HEK293 (cell line): Measurements from ENCODE around the gene RNPS1.
"Not testable (repeated sequence)": the region's sequence is repeated elsewhere in the genome, so short reads cannot be mapped to it uniquely, and the experiment has no call there.

Source experiments
- CTCF ChIA-PET: fragments of 350-600 bp; formaldehyde crosslinking; extraction: SDS; loops from one replicate; lab custom pipeline; 2021; ENCODE audit warnings: antibody characterized with exemption; lab: Yijun Ruan, JAX
- POLR2A ChIA-PET: fragments of 300-600 bp; formaldehyde crosslinking; extraction: SDS; loops from one replicate; lab custom pipeline; 2020; ENCODE audit warnings: antibody characterized with exemption, inconsistent platforms; lab: Yijun Ruan, JAX
- H3K27ac ChIP-seq: fragments of 200-500 bp; sonication (Bioruptor generic); 2 replicates; pipeline ENCODE4 v1.5.1; 2014; ENCODE audit warnings: low read depth, low read length, control low read depth, inconsistent platforms; ENCODE audit errors: extremely low read depth
- H3K36me3 ChIP-seq, 2 experiments: fragments of 200-500 bp in 1 of 2; sonication (Bioruptor generic) in 1 of 2; 1 replicate in 1 of 2; 2 replicates in 1 of 2; pipeline ENCODE4 v1.5.1; 2014 to 2017; ENCODE audit warnings: inconsistent platforms in 2 of 2, low read length in 2 of 2; ENCODE audit not compliant: control insufficient read depth in 2 of 2, insufficient read depth in 1 of 2
- H3K4me1 ChIP-seq: fragments of 200-500 bp; sonication (Bioruptor generic); 2 replicates; pipeline ENCODE4 v1.5.1; 2014; ENCODE audit warnings: mild to moderate bottlenecking, low read length, inconsistent platforms; ENCODE audit not compliant: control insufficient read depth, insufficient read depth
- H3K4me3 ChIP-seq: 2 replicates; pipeline ENCODE4 v1.5.1; 2011; ENCODE audit warnings: low read depth, mild to moderate bottlenecking, control low read depth, low read length, moderate library complexity
- H3K9me3 ChIP-seq: fragments of 200-500 bp; sonication (Bioruptor generic); 2 replicates; pipeline ENCODE4 v1.5.1; 2014; ENCODE audit warnings: low read depth, low read length, inconsistent platforms; ENCODE audit not compliant: control insufficient read depth, insufficient read depth
- KLF9 ChIP-seq: fragments of 450-650 bp; formaldehyde crosslinking; IDR thresholded peaks from 2 replicates; pipeline ENCODE4 v1.5.1; 2016; ENCODE audit warnings: missing biosample characterization, missing genetic modification characterization, low read depth
- REST ChIP-seq: fragments of 450-650 bp; formaldehyde crosslinking; IDR thresholded peaks from 2 replicates; pipeline ENCODE4 v1.5.1; 2016; ENCODE audit warnings: missing biosample characterization, missing genetic modification characterization
- ZBTB1 ChIP-seq: fragments of 450-650 bp; formaldehyde crosslinking; IDR thresholded peaks from 2 replicates; pipeline ENCODE4 v1.5.1; 2016; ENCODE audit warnings: missing biosample characterization, missing genetic modification characterization
- ZBTB6 ChIP-seq: fragments of 450-650 bp; formaldehyde crosslinking; IDR thresholded peaks from 2 replicates; pipeline ENCODE4 v1.5.1; 2017; ENCODE audit warnings: missing biosample characterization, missing genetic modification characterization
- ZNF341 ChIP-seq: fragments of 450-650 bp; formaldehyde crosslinking; IDR thresholded peaks from 2 replicates; pipeline ENCODE4; 2016; ENCODE audit warnings: low read depth, missing biosample characterization, missing genetic modification characterization
- ZNF639 ChIP-seq: fragments of 450-650 bp; formaldehyde crosslinking; IDR thresholded peaks from 2 replicates; pipeline ENCODE4 v1.5.1; 2016; ENCODE audit warnings: missing biosample characterization, missing genetic modification characterization

Gene RNPS1

GRCh38 chr16:2267505-2267912, 417 bp downstream of the RNPS1 start:
- Histone ChIP-seq H3K36me3 (peaks cover 13 to 45% of the 10 kb centered on the region in 2 experiments), H3K27ac (peak overlapping the region; percentile 98), H3K4me3 (peak overlapping the region; percentile 65)
- H3K9me3 ChIP-seq, CTCF ChIA-PET, H3K4me1 ChIP-seq: not testable (repeated sequence)
- 0 out of 2 replicates have a peak, but pooled peaks have one; percentile 57 for TF ChIP-seq ZNF341 (tag by site-specific recombination)
- POLR2A ChIA-PET: interaction anchor here (2.3 kb wide), 1 partner anchor 16 kb away, joined by 10 read pairs; the partner anchor contains the start of gene ECI1

DNA sequence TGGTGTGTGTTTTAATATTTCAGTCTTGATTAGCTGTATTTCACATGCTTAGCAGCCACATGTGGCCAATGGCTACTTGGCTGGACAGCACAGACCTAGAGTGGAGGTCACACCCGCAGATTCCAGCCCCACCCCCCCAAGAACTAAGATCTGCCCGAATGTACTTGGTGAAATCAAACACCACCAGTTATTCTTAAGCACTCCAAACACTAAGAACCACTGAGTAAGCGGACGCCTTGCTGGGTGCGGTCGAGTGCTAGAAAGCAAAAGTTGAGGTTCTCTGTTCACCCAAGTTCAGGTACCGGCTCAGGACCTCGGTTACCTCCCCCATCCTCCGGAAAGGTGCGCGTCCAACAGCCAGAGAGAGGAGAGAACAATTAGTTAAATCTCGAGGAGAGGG, 1.0 kb downstream of the RNPS1 start:
- H3K9me3 ChIP-seq, H3K4me1 ChIP-seq, CTCF ChIA-PET: not testable (repeated sequence)
- TF ChIP-seq REST (tag by site-specific recombination) (peak; percentile 65), KLF9 (tag by site-specific recombination) (0 out of 2 replicates have a peak, but pooled peaks have one; percentile 37)
- Histone ChIP-seq H3K27ac (peak overlapping the region; percentile 98; the same call in 1 of the 2 replicates), H3K36me3 (peaks cover 17 to 51% of the 10 kb centered on the region in 2 experiments), H3K4me3 (peak overlapping the region; percentile 65)
- POLR2A ChIA-PET: interaction anchor here (2.3 kb wide), 1 partner anchor 15 kb away, joined by 10 read pairs; the partner anchor contains the start of gene ECI1

DNA sequence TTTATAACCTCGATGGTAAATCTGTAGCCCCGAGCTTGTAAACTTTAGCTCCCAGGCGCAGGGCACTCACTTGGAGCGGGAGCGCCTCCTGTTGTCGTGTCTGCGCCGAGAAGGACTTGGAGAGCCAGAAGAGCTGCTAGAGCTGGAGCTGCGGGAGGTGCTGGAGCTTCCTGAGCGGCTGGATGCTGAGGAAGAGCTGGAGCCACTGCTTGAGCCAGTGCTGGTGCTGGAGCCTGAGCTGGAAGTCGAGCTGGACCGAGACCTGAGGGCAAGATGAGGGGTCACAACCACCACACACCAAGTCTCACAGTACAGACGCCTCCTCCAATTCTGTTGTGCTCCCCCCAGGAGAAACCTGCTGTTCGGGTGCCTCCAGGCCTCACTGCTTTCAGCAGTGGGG, 4.9 kb downstream of the RNPS1 start:
- ChIA-PET CTCF (interaction anchor here (0.7 to 1.4 kb wide), 3 partner anchors 10 to 245 kb away, joined by 3 to 5 read pairs (median 4); no protein-coding TSS in a partner anchor), POLR2A (interaction anchor here (1.0 to 2.9 kb wide), 3 partner anchors 11 to 108 kb away, joined by 3 to 15 read pairs (median 5); partner anchors contain the start of genes ECI1, PGP and TRAF7)
- H3K27ac ChIP-seq, H3K4me1 ChIP-seq, H3K9me3 ChIP-seq, H3K4me3 ChIP-seq: not testable (repeated sequence)
- TF ChIP-seq ZBTB6 (tag by site-specific recombination): peak; percentile 99
- peaks cover 48 to 90% of the 10 kb centered on the region in 2 experiments for H3K36me3 ChIP-seq

DNA sequence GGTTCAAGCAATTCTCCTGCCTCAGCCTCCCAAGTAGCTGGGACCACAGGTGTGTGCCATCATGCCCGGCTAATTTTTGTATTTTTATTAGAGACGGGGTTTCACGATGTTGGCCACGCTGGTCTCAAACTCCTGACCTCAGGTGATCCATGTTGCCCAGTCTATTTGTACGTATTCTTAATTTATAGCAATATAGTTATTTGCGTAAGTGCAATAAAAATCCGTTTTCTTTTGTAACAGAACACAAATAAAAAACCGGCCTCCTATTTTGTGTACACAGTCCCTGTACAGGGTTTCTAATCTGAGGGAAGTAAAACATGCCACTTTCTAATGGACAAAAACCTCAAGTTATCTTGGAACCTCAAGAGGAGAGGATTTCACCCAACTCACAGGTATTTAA, 7.7 kb downstream of the RNPS1 start:
- TF ChIP-seq ZBTB1 (no peak), ZNF639 (tag by site-specific recombination) (no peak)
- Histone ChIP-seq H3K27ac (no peak overlapping the region), H3K4me3 (no peak overlapping the region), H3K9me3 (no peaks in the 10 kb centered on the region), H3K4me1 (0 out of 2 replicates have a peak, but pooled peaks cover 2% of the 10 kb centered on the region), H3K36me3 (peaks cover 63 to 100% of the 10 kb centered on the region in 2 experiments)
- CTCF ChIA-PET: no interaction called here
- POLR2A ChIA-PET: interaction anchor here (1.0 to 1.2 kb wide), 2 partner anchors 9 kb away, joined by 4 to 6 read pairs; partner anchors contain the start of gene ECI1
